Measurements from ENCODE around the gene RXFP2. TPM values are rescaled to one million over a fixed set of nuclear protein-coding genes. Genes with fewer than 3 reads are reported as not detected.

Gene RXFP2
- total and polyA plus RNA-seq, 2 of the 8 experiments (the other 6 are each of a cell fraction or from before 2014, with no cell fraction given): not detected

GRCh38 chr13:31798189-31798588, 58.9 kb downstream of the RXFP2 start:
- Histone ChIP-seq H4K20me1 (replicated peaks in 1 of 2; ENCODE audit: control insufficient read depth in 1 of 2, insufficient read depth in 2 of 2, low read length in 2 of 2) (no peaks in the 10 kb centered on the region), H2AFZ (ENCODE audit: low read length) (no peak overlapping the region), H3K9me3 (ENCODE audit: insufficient read depth in 2 of 2, low read depth in 1 of 2, low read length in 1 of 2) (no peaks in the 10 kb centered on the region), H2BK15ac (ENCODE audit: low read length) (no peak overlapping the region), H4K8ac (ENCODE audit: extremely low read depth, insufficient read depth, low read length) (no peak overlapping the region), H4K5ac (ENCODE audit: insufficient read length, low read depth, low read length) (no peak overlapping the region), H2BK5ac (ENCODE audit: low read depth, low read length) (no peak overlapping the region), H3K36me3 (ENCODE audit: control insufficient read depth in 2 of 4, insufficient read depth in 4 of 4, low read length in 3 of 4) (no peaks in the 10 kb centered on the region), H3K79me2 (ENCODE audit: control insufficient read depth in 1 of 2, insufficient read depth in 2 of 2, low read length in 2 of 2) (no peaks in the 10 kb centered on the region), H3K27me3 (replicated peaks in 1 of 4; ENCODE audit: control insufficient read depth in 3 of 4, extremely low read depth in 1 of 4, insufficient read depth in 3 of 4, low read length in 3 of 4) (no peaks in the 10 kb centered on the region; a peak in 1 of 7 replicates), H2BK20ac (ENCODE audit: low read length) (no peak overlapping the region), H3K14ac (ENCODE audit: insufficient read length) (no peak overlapping the region), H3K4me2 (ENCODE audit: insufficient read depth in 1 of 2, low read depth in 2 of 2, low read length in 2 of 2) (no peak overlapping the region), H3K23me2 (ENCODE audit: low read depth, low read length) (no peaks in the 10 kb centered on the region), H4K91ac (replicated peaks; ENCODE audit: insufficient read length, low read length) (no peak overlapping the region), H2BK120ac (replicated peaks; ENCODE audit: low read depth, low read length) (no peak overlapping the region), H3K56ac (replicated peaks; ENCODE audit: insufficient read length, low read depth, low read length) (no peak overlapping the region), H3K4me3 (ENCODE audit: extremely low read depth in 1 of 4, insufficient read depth in 2 of 4, low read depth in 3 of 4, low read length in 4 of 4) (no peak overlapping the region), H3K9ac (replicated peaks in 1 of 4; ENCODE audit: extremely low read depth in 1 of 4, low read depth in 3 of 4, low read length in 3 of 4) (no peak overlapping the region), H3K4ac (replicated peaks; ENCODE audit: insufficient read length, low read depth, low read length) (no peak overlapping the region), H3K18ac (ENCODE audit: extremely low read depth, low read length) (no peak overlapping the region), H2AK5ac (ENCODE audit: low read depth, low read length) (no peak overlapping the region), H3K4me1 (replicated peaks in 1 of 4; ENCODE audit: control insufficient read depth in 3 of 4, insufficient read depth in 4 of 4, low read length in 3 of 4) (no peaks in the 10 kb centered on the region), H3K23ac (ENCODE audit: insufficient read length) (no peak overlapping the region), H2BK12ac (ENCODE audit: low read depth, low read length) (no peak overlapping the region), H3K27ac (ENCODE audit: low read depth, low read length) (no peak overlapping the region), H3K79me1 (ENCODE audit: low read depth, low read length) (no peaks in the 10 kb centered on the region)
- FAIRE-seq (no peak), DNase-seq (ENCODE audit: low read depth in 1 of 2, low spot score in 2 of 2) (no peak)
- ChIA-PET CTCF (ENCODE audit: partially characterized antibody) (interaction anchor here (0.9 to 3.2 kb wide), 6 partner anchors 9 to 562 kb away, joined by 3 to 16 read pairs (median 5); no protein-coding TSS in a partner anchor), POLR2A (ENCODE audit: partially characterized antibody) (no interaction called here)
- 84% methylated on average over 4 of the region's 4 CpGs; no CpG with 5 or more reads in 1 of the 2 experiments for WGBS, 2 experiments (ENCODE audit: extremely low coverage in 1 of 2, insufficient coverage in 1 of 2, insufficient read length in 1 of 2, insufficient replicate concordance in 2 of 2, low coverage in 1 of 2, low lambda C conversion rate in 2 of 2, missing lambda C conversion rate in 1 of 2)
- no peak for TF ChIP-seq BRCA1 (IDR thresholded peaks at IDR 0.05; ENCODE audit: low read depth, low read length)
- TF ChIP-seq, protein P1, sequence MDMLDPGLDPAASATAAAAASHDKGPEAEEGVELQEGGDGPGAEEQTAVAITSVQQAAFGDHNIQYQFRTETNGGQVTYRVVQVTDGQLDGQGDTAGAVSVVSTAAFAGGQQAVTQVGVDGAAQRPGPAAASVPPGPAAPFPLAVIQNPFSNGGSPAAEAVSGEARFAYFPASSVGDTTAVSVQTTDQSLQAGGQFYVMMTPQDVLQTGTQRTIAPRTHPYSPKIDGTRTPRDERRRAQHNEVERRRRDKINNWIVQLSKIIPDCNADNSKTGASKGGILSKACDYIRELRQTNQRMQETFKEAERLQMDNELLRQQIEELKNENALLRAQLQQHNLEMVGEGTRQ (IDR thresholded peaks at IDR 0.05; ENCODE audit: low read length): no peak
- no peak for TF ChIP-seq HDAC2 (IDR thresholded peaks at IDR 0.05; ENCODE audit: borderline replicate concordance in 1 of 2, low read depth in 2 of 2, low read length in 2 of 2)
- TF ChIP-seq JUN (IDR thresholded peaks at IDR 0.05; ENCODE audit: low read depth, low read length): no peak
- TF ChIP-seq SP1 (IDR thresholded peaks at IDR 0.05; ENCODE audit: low read depth, low read length): no peak
- no peak for TF ChIP-seq YY1 (IDR thresholded peaks at IDR 0.05; ENCODE audit: low read depth, low read length)
- no peak for TF ChIP-seq HDAC6 (IDR thresholded peaks at IDR 0.05; ENCODE audit: low read depth, low read length)
- TF ChIP-seq, protein P2, sequence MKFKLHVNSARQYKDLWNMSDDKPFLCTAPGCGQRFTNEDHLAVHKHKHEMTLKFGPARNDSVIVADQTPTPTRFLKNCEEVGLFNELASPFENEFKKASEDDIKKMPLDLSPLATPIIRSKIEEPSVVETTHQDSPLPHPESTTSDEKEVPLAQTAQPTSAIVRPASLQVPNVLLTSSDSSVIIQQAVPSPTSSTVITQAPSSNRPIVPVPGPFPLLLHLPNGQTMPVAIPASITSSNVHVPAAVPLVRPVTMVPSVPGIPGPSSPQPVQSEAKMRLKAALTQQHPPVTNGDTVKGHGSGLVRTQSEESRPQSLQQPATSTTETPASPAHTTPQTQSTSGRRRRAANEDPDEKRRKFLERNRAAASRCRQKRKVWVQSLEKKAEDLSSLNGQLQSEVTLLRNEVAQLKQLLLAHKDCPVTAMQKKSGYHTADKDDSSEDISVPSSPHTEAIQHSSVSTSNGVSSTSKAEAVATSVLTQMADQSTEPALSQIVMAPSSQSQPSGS (IDR thresholded peaks at IDR 0.05; ENCODE audit: low read length): no peak
- no peak for TF ChIP-seq KDM4A (IDR thresholded peaks at IDR 0.05; ENCODE audit: low read depth, low read length, severe bottlenecking)
- no peak for TF ChIP-seq NRF1 (IDR thresholded peaks at IDR 0.05; ENCODE audit: low read depth, low read length)
- TF ChIP-seq SUZ12 (IDR thresholded peaks at IDR 0.05; ENCODE audit: low read length): no peak
- TF ChIP-seq ASH2L (IDR thresholded peaks at IDR 0.05; ENCODE audit: low read length): no peak
